MM.1S (cell line): ENCODE results near the gene SPRING1.

Experiments
- DNase-seq: peaks from one replicate; pipeline ENCODE4 v3.0.0-alpha.2; 2015
- H2AFZ ChIP-seq: fragments of 300-600 bp; sonication (generic); 2 replicates; pipeline ENCODE4 v1.6.0; 2016; ENCODE audit warnings: antibody characterized with exemption, low read length
- H3F3A ChIP-seq: fragments of 300-600 bp; sonication (generic); 2 replicates; pipeline ENCODE4 v1.6.1; 2016; ENCODE audit warnings: mild to moderate bottlenecking, antibody characterized with exemption, low read length, moderate library complexity, mixed read lengths; ENCODE audit not compliant: insufficient read depth
- H3K27ac ChIP-seq: fragments of 300-600 bp; sonication (generic); 2 replicates; pipeline ENCODE4 v1.5.1; 2016; ENCODE audit warnings: mild to moderate bottlenecking, low read length
- H3K27me3 ChIP-seq: fragments of 300-600 bp; sonication (generic); replicated peaks from 2 replicates; pipeline ENCODE4 v1.6.0; 2016; ENCODE audit warnings: low read length; ENCODE audit not compliant: insufficient read depth
- H3K36me3 ChIP-seq: fragments of 300-600 bp; sonication (generic); replicated peaks from 2 replicates; pipeline ENCODE4 v1.6.1; 2016; ENCODE audit warnings: mild to moderate bottlenecking, low read length, mixed read lengths; ENCODE audit not compliant: insufficient read depth
- H3K4me1 ChIP-seq: fragments of 300-600 bp; sonication (generic); 2 replicates; pipeline ENCODE4 v1.6.1; 2016; ENCODE audit warnings: low read length, mixed read lengths
- H3K4me2 ChIP-seq: fragments of 300-600 bp; sonication (generic); 2 replicates; pipeline ENCODE4 v1.6.0; 2016; ENCODE audit warnings: low read depth, low read length
- H3K4me3 ChIP-seq: fragments of 300-600 bp; sonication (generic); 2 replicates; pipeline ENCODE4 v1.5.1; 2016; ENCODE audit warnings: low read length, mixed read lengths
- H3K79me2 ChIP-seq: fragments of 300-600 bp; sonication (generic); 2 replicates; pipeline ENCODE4 v1.6.1; 2016; ENCODE audit warnings: mixed run types, low read length, mixed read lengths
- H3K9ac ChIP-seq: fragments of 300-600 bp; sonication (generic); 2 replicates; pipeline ENCODE4 v1.6.1; 2016; ENCODE audit warnings: low read length, mixed read lengths
- H3K9me2 ChIP-seq: fragments of 300-600 bp; sonication (generic); replicated peaks from 2 replicates; pipeline ENCODE4 v1.6.1; 2016; ENCODE audit warnings: mild to moderate bottlenecking, low read length, mixed read lengths; ENCODE audit not compliant: insufficient read depth
- H3K9me3 ChIP-seq: fragments of 300-600 bp; sonication (generic); replicated peaks from 2 replicates; pipeline ENCODE4 v1.6.1; 2016; ENCODE audit warnings: mild to moderate bottlenecking, low read length, mixed read lengths; ENCODE audit not compliant: insufficient read depth
- H4K20me1 ChIP-seq: fragments of 300-600 bp; sonication (generic); 2 replicates; pipeline ENCODE4 v1.6.1; 2016; ENCODE audit warnings: mild to moderate bottlenecking, low read length, moderate library complexity, mixed read lengths; ENCODE audit not compliant: insufficient read depth
- EZH2 ChIP-seq: fragments of 300-600 bp; sonication (generic); optimal IDR thresholded peaks from 2 replicates; pipeline ENCODE3; 2017; ENCODE audit warnings: low read depth, mild to moderate bottlenecking, antibody characterized with exemption, low read length, mixed read lengths
- EZH2phosphoT487 ChIP-seq: fragments of 300-600 bp; sonication (generic); IDR thresholded peaks from 2 replicates; pipeline ENCODE4 v1.6.1; 2018; ENCODE audit warnings: antibody characterized with exemption, low read length
- TF ChIP-seq, protein P1 (sequence below): fragments of 300-600 bp; sonication (generic); IDR thresholded peaks from 2 replicates; pipeline ENCODE4 v1.5.1; 2016; ENCODE audit warnings: antibody characterized with exemption, low read length, mixed read lengths

Gene SPRING1

DNA sequence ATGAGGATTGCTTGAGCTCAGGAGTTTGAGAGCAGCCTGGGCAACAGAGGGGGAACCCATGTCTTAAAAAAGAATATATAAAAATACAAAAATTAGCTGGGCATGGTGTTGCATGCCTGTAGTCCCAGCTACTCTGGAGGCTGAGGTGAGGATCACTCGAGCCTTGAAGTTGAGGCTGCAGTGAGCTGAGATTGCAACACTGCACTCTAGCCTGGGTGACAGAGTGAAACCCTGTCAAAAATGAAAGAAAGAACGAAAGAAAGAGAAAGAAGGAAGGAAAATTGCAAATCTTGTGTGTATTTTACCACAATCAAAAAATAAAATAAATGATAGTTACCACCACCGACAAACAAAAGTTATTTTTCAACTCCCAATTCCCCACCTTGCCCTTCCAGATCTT lies 45.3 kb downstream of the SPRING1 start:
- H3K27me3 ChIP-seq = no peaks in the 10 kb centered on the region
- H3K4me2 ChIP-seq = no peak overlapping the region
- H3K27ac ChIP-seq = no peak overlapping the region
- no peaks in the 10 kb centered on the region for H3K4me1 ChIP-seq
- no peaks in the 10 kb centered on the region for H3F3A ChIP-seq
- H3K9me2 ChIP-seq = no peaks in the 10 kb centered on the region
- no peaks in the 10 kb centered on the region for H3K79me2 ChIP-seq
- H4K20me1 ChIP-seq = no peaks in the 10 kb centered on the region
- no peak overlapping the region for H2AFZ ChIP-seq
- H3K4me3 ChIP-seq = no peak overlapping the region
- H3K9me3 ChIP-seq = no peaks in the 10 kb centered on the region
- TF ChIP-seq EZH2 = no peak
- TF ChIP-seq, protein P1, sequence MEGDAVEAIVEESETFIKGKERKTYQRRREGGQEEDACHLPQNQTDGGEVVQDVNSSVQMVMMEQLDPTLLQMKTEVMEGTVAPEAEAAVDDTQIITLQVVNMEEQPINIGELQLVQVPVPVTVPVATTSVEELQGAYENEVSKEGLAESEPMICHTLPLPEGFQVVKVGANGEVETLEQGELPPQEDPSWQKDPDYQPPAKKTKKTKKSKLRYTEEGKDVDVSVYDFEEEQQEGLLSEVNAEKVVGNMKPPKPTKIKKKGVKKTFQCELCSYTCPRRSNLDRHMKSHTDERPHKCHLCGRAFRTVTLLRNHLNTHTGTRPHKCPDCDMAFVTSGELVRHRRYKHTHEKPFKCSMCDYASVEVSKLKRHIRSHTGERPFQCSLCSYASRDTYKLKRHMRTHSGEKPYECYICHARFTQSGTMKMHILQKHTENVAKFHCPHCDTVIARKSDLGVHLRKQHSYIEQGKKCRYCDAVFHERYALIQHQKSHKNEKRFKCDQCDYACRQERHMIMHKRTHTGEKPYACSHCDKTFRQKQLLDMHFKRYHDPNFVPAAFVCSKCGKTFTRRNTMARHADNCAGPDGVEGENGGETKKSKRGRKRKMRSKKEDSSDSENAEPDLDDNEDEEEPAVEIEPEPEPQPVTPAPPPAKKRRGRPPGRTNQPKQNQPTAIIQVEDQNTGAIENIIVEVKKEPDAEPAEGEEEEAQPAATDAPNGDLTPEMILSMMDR = no peak
- no peak for TF ChIP-seq EZH2phosphoT487
- no peak overlapping the region for H3K9ac ChIP-seq
- no peaks in the 10 kb centered on the region for H3K36me3 ChIP-seq
- DNase-seq = no peak

DNA sequence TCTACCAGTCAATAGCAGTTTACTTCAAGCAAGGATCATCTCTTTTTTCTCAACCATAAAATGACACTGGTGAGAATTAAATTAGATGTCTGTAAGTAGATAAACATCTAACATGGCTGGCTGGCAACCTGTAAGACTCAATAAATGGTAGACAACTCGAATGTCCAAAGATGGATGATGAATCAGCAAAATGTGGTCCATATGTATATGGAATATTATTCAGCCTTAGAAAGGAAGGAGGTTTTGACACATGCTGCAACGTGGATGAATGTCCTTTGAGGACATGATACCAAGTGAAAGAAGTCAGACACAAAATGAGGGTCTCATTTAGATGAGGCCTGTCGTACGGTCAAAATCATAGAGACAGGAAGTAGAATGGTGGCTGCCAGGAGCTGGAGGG lies 46.2 kb downstream of the SPRING1 start:
- Histone ChIP-seq H3K27me3 (no peaks in the 10 kb centered on the region), H3K36me3 (no peaks in the 10 kb centered on the region), H3K9me3 (no peaks in the 10 kb centered on the region), H4K20me1 (no peaks in the 10 kb centered on the region), H2AFZ (no peak overlapping the region), H3K9ac (no peak overlapping the region), H3K4me3 (no peak overlapping the region), H3K4me1 (no peaks in the 10 kb centered on the region), H3K4me2 (no peak overlapping the region), H3K9me2 (no peaks in the 10 kb centered on the region), H3F3A (no peaks in the 10 kb centered on the region), H3K79me2 (no peaks in the 10 kb centered on the region), H3K27ac (no peak overlapping the region)
- DNase-seq = no peak
- TF ChIP-seq, protein P1 = no peak
- TF ChIP-seq EZH2 = no peak
- TF ChIP-seq EZH2phosphoT487 = no peak

DNA sequence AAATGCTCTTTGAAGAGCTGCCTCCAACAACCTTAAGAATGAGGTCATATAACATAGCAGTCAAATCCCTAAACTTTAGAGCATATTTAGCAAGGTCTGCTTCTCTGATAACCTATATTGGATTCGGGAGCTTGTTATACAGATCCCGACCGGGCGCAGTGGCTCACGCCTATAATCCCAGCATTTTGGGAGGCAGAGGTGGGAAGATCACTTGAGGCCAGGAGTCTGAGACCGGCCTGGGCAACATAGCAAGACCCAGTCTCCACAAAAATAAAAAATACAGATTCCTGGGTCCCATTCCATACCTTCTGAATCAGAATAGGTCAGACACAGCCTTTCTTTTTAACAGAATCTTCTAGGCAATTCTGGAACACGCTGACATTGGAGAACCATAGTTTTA lies 46.7 kb downstream of the SPRING1 start:
- H3K27me3 ChIP-seq = no peaks in the 10 kb centered on the region
- no peak overlapping the region for H3K4me3 ChIP-seq
- no peaks in the 10 kb centered on the region for H3K9me2 ChIP-seq
- no peak overlapping the region for H3K9ac ChIP-seq
- H3K4me2 ChIP-seq = no peak overlapping the region
- no peaks in the 10 kb centered on the region for H3F3A ChIP-seq
- DNase-seq = no peak
- H3K9me3 ChIP-seq = no peaks in the 10 kb centered on the region
- H4K20me1 ChIP-seq = no peaks in the 10 kb centered on the region
- H3K27ac ChIP-seq = no peak overlapping the region
- H3K36me3 ChIP-seq = no peaks in the 10 kb centered on the region
- H3K4me1 ChIP-seq = no peaks in the 10 kb centered on the region
- TF ChIP-seq EZH2phosphoT487 = no peak
- TF ChIP-seq, protein P1 = no peak
- no peak overlapping the region for H2AFZ ChIP-seq
- H3K79me2 ChIP-seq = no peaks in the 10 kb centered on the region
